Esophagus squamous epithelium (tissue), 4 donors: ENCODE data around the gene ROR1.
"Not testable (repeated sequence)": the region's sequence is repeated elsewhere in the genome, so short reads cannot be mapped to it uniquely, and the experiment has no call there.

Experiments used
- CTCF ChIP-seq, 6 experiments: fragments of 450-650 bp in 4 of 6; fragments of 200-600 bp in 2 of 6; sonication (generic) in 2 of 6; IDR thresholded peaks; one replicate each; pipeline ENCODE4 v1.5.1; 2016 to 2019; ENCODE audit warnings: antibody characterized with exemption in 6 of 6, mild to moderate bottlenecking in 4 of 6, moderate library complexity in 4 of 6
- POLR2A ChIP-seq, 4 donors: fragments of 450-650 bp; IDR thresholded peaks; one replicate each; pipeline ENCODE4 v1.6.1; 2017; ENCODE audit warnings: antibody characterized with exemption in 4 of 4, mild to moderate bottlenecking in 4 of 4, moderate library complexity in 3 of 4

- TF ChIP-seq CTCF, POLR2A (IDR thresholded peaks at IDR 0.05): not testable (repeated sequence)
Measured at GRCh38 chr1:63816217-63816815, 42.5 kb downstream of the ROR1 start.
